HG03354 (cell line): Measurements from ENCODE around the gene L1CAM.

Experiments used
- ATAC-seq: cut with Tn5 transposase; IDR thresholded peaks from one replicate; pipeline ENCODE4 v1.9.1; 2021; ENCODE audit warnings: mild to moderate bottlenecking; ENCODE audit not compliant: unreplicated experiment, poor library complexity, severe bottlenecking

Gene L1CAM

GRCh38 chrX:153868576-153869472 lies 17.1 kb downstream of the L1CAM start:
- ATAC-seq, result no peak

- ATAC-seq, result no peak
Measured at GRCh38 chrX:153867671-153868070, 18.3 kb downstream of the L1CAM start.

- ATAC-seq, result no peak
Measured at GRCh38 chrX:153867139-153867538, 18.8 kb downstream of the L1CAM start.

- no peak for ATAC-seq
Measured at GRCh38 chrX:153866302-153867019, 19.5 kb downstream of the L1CAM start.

- no peak for ATAC-seq
Measured at GRCh38 chrX:153865685-153866084, 20.3 kb downstream of the L1CAM start.

GRCh38 chrX:153865321-153865580 lies 20.7 kb downstream of the L1CAM start:
- ATAC-seq, result no peak

GRCh38 chrX:153864561-153865320 lies 21.2 kb downstream of the L1CAM start:
- no peak for ATAC-seq

GRCh38 chrX:153864101-153864500 lies 21.9 kb downstream of the L1CAM start:
- no peak for ATAC-seq

GRCh38 chrX:153863251-153863991 lies 22.6 kb downstream of the L1CAM start:
- ATAC-seq, result no peak

GRCh38 chrX:153862369-153863250 lies 23.4 kb downstream of the L1CAM start:
- ATAC-seq, result no peak

- ATAC-seq, result no peak
Measured at GRCh38 chrX:153861733-153862310, 24.2 kb downstream of the L1CAM start.

GRCh38 chrX:153861151-153861550 lies 24.8 kb downstream of the L1CAM start:
- no peak for ATAC-seq

- ATAC-seq, result no peak
Measured at GRCh38 chrX:153857348-153857903, 28.5 kb downstream of the L1CAM start.

GRCh38 chrX:153854702-153855101 lies 31.3 kb downstream of the L1CAM start:
- ATAC-seq, result no peak

- no peak for ATAC-seq
Measured at GRCh38 chrX:153853902-153854267, 32.1 kb downstream of the L1CAM start.

GRCh38 chrX:153853180-153853901 lies 32.6 kb downstream of the L1CAM start:
- ATAC-seq, result no peak

GRCh38 chrX:153851981-153852380 lies 34.0 kb downstream of the L1CAM start:
- no peak for ATAC-seq

GRCh38 chrX:153848325-153848724 lies 37.6 kb downstream of the L1CAM start:
- ATAC-seq, result no peak
